GM19043 (cell line): ENCODE measurements around the gene NR2C1.
"Not testable (repeated sequence)": the region's sequence is repeated elsewhere in the genome, so short reads cannot be mapped to it uniquely, and the experiment has no call there.

Experiments
- ATAC-seq: cut with Tn5 transposase; IDR thresholded peaks from one replicate; pipeline ENCODE4 v1.9.1; 2021; ENCODE audit warnings: low read depth; ENCODE audit not compliant: unreplicated experiment

NR2C1 gene

DNA sequence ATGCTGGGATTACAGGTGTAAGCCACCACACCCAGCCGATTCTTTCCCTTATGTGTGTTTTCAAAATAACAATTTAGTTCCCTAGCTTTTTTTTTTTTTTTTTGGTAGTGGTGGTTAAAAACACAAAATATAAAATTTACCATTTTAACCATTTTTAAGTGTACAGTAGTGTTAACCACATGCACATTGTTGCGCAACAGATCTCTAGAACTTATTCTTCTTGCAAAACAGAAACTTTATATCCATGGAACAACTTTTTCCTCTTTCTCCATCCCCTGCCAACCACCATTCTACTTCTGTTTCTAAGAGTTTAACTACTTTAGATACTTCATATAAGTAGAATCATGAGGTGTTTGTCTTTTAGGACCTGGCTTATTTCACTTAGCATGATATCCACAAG, 68.8 kb downstream of the NR2C1 start:
- ATAC-seq, result no peak

DNA sequence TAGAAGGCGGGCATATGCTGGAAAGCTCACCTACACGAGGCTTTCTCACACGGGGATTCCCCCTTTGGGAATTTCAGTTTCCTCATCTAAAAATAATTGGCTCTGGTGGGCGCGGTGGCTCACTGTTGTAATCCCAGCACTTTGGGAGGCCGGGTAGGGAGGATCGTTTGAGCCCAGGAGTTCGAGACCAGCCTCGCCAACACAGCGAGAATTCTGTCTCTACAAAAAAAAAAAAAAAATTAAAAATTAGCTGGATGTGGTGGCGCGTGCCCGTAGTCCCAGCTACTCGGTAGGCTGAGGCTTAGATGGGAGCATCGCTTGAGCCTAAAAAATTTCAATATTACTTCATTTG, 69.5 kb downstream of the NR2C1 start:
- ATAC-seq, result no peak

DNA sequence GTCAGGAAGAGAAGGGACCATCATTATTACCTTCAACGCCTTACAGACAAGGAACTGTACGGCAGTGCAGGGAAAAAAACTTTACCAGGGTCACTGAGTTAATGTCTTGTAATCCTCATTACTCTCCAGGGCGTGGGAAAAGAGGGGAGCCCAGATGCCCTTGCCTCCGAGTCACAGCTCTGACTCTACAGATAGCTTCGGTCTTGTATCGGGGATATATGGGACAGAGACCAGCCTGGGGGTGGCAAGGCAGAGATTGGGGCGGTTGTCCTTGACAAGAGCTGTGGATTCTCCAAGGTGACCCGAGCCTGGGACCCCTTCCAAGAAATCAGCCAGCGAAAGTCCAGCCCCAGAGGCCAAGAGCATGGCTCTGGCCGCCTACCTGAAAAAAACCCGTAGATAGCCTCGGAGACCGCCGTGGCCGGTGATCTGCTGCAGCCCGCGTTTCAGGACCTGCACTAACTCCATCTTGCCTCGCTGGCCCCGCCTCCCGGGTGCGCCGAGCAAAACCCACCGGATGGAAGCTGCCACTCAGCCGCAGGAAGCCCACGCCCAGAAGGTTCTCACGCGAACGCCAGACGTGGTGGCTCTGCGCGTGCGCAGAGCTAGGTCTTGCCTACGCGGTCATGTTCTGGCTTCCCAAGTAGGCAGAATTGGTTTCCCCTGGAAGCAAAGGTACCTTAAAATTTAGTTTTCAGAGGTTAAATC, 70.1 kb downstream of the NR2C1 start, which contains the start of gene NDUFA12:
Gene NDUFA12 (minus strand): TSS at position 485 of the 708 bp plus-strand sequence. CDS start 17 bp downstream, at position 468.
- ATAC-seq, result peak; percentile 100

DNA sequence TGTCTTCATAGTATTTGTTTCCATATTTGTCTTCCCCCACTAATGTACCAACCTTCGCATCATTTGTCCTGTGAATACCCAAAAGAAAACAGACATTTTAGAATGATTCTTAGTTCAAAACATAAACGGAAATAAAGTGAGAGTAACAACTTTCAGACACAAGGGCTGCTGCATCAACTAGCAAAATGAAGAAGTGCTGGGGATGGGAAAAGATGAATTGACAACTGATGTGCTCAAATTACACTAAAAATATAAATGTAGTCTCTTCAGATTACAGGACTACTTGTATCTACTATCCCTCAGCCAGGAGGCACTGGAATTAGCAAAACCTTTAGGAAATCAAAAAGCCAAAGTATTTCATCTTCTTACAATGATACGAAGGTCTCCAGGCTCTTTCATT, 70.7 kb downstream of the NR2C1 start:
- ATAC-seq, result no peak

DNA sequence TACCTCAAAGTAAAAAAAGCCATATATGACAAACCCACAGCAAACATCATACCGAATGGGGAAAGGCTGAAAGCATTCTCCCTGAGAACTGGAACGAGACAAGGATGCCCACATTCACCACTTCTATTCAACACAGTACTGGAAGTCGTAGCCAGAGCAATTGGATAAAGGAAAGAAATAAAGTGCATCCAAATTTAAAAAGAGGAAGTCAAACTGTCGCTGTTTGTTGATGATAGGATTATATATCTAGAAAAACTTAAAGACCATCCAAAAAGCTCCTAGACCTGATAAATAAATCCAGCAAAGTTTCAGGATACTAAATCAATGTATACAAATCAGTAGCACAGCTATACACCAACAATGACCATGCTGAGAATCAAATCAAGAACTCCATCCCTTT, 75.1 kb downstream of the NR2C1 start:
- no peak for ATAC-seq

DNA sequence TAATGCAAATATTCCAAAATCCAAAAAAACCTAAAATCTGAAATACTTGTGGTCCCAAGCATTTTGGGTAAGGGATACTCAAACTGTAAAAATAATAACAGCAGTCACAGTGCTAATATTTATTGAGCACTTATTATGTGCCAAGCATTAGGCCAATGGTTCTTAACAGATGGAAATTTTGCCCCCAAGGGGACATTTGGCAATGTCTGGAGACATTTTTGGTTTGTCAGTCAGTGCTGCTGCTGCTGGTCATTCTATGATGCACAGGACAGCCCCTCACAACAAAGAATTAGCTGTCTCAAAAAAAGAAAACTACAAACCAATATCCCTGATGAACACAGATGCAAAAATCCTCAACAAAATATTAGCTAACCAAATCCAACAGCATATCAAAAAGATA, 75.7 kb downstream of the NR2C1 start:
- ATAC-seq, result no peak

DNA sequence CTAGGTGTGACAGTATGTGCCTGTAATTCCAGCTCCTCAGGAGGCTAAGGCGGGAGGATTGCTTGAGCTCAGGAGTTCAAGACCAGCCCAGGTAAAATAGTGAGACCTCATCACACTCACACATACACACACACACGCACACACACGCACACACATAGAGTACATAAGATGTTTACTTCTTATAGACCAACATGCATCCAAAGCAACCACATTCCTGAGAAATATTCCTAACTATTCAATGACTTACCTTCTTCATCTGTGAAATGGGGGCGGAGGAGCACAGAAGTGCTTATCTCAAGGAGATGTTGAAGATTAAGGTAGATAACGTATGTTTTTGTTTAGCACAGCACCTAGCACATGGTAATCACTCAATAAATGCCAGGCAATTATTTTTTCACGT, 76.4 kb downstream of the NR2C1 start:
- no peak for ATAC-seq

DNA sequence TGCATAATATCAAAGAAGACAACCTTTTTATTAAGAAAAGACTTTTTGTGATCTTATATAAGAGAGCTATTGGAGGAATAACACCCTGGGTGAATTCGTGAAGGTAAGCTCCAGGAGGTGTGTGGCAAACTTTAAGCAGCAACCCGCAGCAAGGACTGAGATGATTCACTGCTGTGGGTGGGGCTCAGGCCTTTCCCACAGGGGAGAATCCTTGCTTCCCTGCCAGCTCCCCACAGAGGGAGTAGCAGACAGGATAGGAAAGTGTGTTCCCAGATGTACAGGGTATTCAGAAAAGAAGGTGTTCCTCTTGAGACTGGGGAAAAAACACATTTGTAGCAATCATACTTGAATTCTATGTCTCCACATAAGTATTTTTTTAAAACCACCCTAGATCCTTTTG, 79.1 kb downstream of the NR2C1 start:
- ATAC-seq, result no peak

DNA sequence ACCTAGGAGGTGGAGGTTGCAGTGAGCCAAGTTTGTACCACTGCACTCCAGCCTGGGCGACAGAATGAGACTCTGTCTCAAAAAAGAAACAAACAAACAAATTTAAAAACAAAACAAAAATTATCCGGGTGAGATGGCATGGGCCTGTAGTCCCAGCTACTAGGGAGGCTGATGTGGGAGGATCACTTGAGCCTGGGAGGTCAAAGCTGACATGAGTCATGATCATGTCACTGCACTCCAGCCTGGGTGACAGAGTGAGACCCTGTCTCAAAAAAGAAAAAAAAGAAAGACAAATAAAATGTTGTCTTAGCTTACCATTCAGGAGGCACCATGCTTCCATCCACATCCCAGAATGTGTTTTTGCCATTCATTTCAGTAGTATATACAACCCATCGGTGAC, 79.6 kb downstream of the NR2C1 start:
- ATAC-seq, result not testable (repeated sequence)

DNA sequence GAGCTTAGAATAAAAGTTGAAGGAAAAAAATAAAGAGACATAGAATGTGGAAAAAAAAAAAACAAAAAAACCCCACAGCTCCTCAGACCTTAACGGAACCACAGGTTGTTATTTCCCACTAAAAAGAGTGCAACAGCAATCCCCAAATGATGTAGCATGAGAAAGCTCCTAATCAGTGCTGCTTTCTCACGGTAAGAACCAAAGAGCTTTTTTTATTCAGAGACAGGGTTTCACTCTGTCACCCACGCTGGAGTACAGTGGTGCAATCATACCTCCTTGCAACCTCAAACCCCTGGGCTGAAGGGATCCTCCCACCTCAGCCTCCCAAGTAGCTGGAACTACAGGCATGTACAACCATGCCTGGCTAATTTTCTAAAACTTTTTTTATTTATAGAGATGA, 83.2 kb downstream of the NR2C1 start:
- no peak for ATAC-seq

DNA sequence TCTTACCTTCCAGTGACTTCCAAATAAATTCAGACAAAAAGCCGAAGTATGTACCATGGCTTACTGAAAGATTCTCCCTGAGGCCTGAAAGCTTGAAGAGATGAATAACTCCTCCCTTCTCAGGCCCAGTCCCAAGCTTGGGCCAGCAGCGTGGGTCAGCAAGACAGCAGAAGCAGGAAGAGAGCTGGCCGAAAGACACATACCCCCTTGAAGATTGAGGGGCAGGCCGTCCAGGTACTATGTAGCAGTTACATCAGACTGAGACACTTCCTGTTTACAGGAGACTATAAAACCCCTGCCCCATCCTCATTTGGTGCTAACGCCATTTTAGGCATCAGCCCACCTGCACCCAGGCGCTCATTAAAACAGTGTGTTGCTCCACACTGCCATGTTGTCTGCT, 84.9 kb downstream of the NR2C1 start:
- no peak for ATAC-seq

DNA sequence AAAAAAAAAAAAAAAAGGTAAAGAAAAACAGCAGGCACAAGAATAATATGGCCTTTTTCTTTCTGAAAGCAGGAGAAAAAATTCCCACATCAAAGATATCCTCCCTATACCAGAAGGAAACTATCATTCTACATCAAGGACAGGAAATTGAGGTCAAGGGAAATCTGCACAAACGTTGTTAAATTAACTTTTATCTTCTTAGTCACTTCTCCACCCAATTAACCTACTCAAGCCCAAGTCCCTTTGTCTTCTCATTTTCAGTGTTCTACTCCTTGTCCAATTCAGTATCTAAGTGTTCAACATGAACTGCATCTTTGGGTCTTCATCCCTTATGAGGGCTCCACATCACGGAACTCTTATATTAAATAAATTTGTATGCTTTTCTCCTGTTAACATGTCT, 85.6 kb downstream of the NR2C1 start:
- no peak for ATAC-seq

DNA sequence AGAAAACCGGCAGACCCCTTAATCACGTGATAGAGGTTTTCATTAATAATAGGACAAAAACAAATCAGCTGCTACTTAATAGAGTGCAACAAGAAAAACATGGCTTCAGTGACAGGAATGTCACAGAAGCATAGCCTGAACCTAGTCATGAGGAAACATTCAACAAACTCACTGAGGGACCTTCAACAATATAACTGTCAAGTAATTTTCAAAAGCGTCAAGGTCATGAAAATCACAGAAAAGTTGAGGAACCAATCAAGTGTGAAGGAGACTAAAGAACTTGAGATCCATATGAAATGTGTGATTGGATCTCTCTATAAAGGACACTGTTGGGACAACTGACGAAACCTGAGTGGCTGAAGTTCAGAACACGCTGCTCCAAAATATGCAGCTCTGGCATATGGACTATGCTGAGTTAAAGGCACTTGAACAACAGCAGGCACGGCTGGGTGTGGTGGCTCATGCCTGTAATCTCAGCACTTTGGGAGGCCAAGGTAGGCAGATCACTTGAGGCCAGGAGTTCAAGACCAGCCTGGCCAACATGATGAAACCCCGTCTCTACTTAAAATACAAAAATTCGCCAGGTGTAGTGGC, 86.2 kb downstream of the NR2C1 start:
- ATAC-seq, result no peak

DNA sequence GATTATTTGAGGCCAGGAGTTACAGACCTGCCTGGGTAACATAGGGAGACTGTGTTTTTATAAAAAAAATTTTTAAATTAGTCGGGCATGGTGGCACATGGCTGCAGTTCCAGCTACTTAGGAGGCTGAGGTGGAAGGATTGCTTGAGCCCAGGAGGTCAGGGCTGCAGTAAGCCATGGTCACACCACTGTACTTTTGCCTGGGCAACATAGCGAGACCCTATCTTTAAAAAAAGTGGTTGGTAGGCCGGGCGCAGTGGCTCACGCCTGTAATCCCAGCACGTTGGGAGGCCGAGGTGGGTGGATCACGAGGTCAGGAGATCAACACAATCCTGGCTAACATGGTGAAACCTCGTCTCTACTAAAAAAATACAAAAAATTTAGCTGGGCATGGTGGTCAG, 88.3 kb downstream of the NR2C1 start:
- ATAC-seq, result not testable (repeated sequence)

DNA sequence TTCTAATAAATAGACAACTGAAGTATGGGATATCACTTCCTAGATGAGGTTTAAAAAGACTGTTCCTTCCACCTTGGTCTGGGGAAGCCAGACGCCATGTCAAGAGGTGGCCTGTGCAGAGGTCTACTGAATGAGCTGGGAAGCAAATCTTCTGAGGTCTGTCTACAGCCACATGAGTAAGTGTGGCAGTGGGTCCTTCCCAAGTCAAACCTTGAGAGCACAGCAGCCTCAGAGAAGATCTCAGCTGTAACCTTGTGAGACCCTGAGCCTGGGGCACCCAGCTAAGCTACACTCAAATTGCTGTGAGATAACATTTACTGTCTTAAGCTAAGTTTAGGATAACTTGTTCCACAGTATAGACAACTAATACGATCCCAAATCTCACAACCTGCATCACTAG, 90.1 kb downstream of the NR2C1 start:
- no peak for ATAC-seq

DNA sequence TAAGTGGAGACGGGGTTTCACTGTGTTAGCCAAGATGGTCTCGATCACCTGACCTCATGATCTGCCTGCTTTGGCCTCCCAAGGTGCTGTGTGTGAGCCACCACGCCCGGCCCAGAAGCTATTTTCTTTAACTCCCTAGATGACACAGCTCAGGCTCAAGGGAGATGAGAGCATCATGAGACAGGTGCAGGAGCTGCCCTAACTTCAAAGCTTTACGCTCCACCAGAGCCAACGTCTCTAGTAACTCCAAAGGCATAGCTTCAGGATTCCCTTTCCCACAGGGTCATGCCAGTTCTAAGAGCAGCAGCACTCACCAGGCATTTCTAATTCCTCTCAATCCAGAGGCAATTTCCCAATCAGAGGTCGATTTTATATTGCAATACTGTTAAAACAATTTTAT, 91.0 kb downstream of the NR2C1 start:
- ATAC-seq, result no peak

DNA sequence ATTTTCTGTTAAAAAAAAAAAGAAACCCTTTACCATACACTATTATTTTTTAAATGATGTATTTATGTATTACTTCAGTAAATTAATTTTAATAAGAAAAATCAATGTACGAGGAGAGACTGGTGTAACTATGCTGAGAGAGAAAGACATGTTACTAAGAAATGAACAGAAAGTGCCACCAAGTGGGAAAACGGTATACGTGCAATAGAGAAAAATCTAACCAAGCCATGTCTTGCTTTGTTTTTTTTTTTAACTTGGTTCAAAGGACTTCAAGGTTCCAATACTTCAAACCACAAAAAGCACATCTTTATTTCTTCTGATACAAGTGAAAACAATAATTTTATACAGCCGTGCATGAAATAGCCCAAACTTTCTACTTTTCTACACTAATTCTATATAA, 92.8 kb downstream of the NR2C1 start:
- no peak for ATAC-seq

DNA sequence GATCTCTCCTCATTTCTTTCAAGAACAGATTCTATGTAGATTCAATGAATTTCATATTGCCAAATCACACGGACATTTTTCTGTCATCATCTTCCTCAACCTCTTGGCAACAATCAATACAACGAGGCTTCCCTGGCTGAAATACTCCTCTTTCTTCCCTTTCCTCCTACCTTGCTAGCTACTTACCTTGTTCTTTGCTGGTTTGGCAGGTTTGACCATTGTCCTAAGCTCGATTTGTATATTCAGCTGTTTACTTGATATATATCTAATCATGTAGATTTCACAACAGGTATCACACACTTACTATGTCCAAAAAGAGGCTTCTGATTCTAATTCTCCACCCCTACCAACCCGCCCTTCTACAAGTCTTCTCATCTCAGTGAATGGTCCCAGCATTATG, 93.5 kb downstream of the NR2C1 start:
- no peak for ATAC-seq

DNA sequence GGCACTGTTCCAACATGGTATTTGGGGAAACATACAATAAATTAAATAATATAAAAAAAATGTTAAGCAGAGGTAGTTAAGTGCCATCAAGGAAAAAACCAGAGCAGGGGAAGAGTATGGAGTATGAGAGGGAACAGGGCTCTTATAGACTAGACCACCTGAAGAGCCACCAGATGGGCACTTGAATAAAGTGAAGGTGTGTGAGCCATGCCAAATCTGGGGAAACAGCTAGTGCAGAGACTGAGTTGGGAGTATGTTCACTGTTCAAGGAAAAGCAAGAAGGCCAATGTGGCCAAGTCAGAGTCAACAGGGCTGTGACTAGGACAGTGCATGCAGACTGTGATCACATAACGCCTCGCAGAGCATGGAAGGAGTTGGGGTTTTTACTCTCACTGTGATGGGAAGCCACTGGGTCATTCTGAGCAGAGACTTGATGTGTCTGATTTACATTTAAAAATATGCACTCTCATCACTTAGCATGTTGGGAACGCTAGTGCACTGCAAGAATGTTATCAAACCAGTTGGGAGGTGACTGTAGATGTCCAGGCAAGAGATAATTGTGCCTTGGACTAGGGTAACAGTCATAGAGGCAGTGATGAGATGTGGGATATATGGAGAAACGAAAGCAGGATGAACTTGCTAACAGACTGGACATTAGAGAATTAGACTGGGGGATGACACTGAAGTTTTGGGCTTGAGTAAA, 95.5 kb downstream of the NR2C1 start:
- no peak for ATAC-seq

DNA sequence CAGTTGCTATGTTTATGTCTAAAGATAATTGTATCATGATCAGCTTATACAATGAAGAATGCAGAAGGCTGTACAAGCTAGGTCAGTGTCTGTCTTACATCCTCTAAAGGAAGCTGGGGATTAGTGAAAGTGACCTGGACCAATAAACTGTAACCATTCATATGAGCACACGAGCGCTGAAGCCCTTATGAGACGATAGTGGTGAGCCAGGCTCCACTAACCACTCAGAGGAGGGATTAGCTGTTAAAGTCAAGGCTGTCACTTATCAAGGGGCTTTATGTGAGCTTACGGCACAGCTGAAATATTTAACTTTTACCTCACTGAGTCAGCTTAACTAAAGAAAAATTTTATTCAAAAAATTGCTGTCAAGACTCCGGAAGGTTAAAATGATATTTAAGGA, 100.2 kb downstream of the NR2C1 start:
- no peak for ATAC-seq

DNA sequence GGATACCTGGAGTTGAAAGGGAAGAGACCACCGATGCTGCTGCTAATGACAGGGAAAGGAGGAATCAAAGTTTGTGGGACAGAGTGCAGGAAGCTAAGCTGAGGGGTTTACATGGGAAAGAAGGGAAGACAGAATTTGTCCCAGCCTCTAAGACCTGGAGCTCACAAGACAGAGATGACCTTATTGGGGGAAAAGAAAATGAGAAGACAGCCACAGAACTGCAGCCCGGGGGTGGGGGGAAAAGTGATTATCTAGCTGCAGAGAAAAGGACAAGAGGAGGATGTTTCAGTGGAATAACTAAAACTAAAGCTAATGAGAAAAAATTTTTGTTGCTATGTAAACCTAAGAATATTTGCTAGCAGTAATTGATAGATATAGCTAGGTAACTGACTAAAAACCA, 100.6 kb downstream of the NR2C1 start:
- no peak for ATAC-seq

DNA sequence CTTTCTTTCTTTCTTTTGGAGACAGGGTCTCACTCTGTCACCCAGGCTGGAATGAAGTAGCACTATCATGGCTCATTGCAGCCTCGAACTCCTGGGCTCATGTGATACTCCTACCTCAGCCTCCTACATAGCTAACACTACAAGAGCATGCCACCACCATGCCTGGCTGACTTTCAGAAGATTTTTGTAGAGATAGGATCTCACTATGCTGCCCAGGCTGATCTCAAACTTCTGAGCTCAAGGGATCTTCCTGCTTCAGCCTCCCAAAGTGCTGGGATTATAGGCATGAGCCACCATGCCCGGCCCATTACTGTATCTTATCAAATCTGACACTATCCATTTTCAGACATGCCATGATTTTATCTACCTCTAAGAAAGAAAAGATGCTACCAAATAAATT, 101.5 kb downstream of the NR2C1 start:
- ATAC-seq, result no peak
